GM12875 (cell line): ENCODE results near the gene HRG.
"Not testable (repeated sequence)": the region's sequence is repeated elsewhere in the genome, so short reads cannot be mapped to it uniquely, and the experiment has no call there.

Experiments used
- H3K4me3 ChIP-seq: one replicate; pipeline ENCODE4 v1.5.1; 2011; ENCODE audit warnings: low read depth, low read length, control low read depth
- TF ChIP-seq, protein P1 (sequence below): IDR thresholded peaks from 2 replicates; pipeline ENCODE4 v1.5.1; 2011; ENCODE audit warnings: low read depth, mild to moderate bottlenecking, control low read depth, inconsistent platforms, low read length, moderate library complexity, borderline replicate concordance; ENCODE audit not compliant: insufficient read depth

HRG gene

DNA sequence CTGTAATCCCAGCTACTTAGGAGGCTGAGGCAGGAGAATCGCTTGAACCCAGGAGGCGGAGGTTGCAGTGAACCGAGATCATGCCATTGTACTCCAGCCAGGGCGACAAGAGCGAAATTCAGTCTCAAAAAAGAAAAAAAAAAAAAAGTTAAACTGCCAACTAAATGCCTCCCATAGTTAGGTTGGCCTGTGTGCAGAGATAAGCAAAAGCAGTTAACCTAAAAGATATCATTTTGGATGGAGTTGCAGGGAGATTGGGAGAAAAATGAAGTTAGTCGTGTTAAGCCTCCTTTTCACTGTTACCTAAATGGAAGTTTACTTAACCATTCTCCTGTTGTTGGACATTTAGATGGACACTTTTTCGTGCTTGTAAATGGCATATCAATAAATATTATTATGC, 37.1 kb upstream of the HRG start:
- TF ChIP-seq, protein P1, sequence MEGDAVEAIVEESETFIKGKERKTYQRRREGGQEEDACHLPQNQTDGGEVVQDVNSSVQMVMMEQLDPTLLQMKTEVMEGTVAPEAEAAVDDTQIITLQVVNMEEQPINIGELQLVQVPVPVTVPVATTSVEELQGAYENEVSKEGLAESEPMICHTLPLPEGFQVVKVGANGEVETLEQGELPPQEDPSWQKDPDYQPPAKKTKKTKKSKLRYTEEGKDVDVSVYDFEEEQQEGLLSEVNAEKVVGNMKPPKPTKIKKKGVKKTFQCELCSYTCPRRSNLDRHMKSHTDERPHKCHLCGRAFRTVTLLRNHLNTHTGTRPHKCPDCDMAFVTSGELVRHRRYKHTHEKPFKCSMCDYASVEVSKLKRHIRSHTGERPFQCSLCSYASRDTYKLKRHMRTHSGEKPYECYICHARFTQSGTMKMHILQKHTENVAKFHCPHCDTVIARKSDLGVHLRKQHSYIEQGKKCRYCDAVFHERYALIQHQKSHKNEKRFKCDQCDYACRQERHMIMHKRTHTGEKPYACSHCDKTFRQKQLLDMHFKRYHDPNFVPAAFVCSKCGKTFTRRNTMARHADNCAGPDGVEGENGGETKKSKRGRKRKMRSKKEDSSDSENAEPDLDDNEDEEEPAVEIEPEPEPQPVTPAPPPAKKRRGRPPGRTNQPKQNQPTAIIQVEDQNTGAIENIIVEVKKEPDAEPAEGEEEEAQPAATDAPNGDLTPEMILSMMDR: no peak

DNA sequence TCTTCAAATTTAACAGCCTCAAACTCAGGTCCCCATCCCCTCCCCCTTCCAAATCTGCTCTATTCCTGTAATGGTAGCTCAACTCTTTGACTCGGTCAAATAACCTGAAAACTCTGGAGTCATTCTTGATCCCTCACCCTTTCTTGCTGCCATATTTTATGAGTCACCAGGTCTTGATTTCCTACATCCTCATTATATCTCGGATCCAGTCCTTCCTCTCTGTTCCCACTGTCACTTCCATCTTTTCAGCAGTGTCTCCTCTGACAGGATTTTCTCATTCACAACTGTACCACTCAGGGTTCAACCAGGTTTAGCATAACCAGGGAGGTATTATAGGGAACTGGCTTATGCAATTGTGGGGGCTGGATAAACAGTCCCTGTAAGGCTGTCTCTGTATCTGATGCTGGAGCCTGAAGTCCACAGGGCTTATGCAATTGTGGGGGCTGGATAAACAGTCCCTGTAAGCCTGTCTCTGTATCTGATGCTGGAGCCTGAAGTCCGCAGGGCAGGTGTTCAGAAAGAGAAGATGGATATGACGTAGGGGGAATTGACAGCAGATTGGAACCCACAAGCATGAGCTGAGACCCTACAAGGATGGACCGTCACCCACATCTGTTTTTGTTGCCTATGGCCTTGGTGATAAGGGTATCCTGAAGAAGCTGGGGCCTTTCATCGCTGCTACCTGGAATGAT, 34.7 kb upstream of the HRG start:
- H3K4me3 ChIP-seq: no peak overlapping the region
- TF ChIP-seq, protein P1: no peak

More for the DNA sequence above, 37.1 kb upstream of the HRG start:
- no peak overlapping the region for H3K4me3 ChIP-seq

DNA sequence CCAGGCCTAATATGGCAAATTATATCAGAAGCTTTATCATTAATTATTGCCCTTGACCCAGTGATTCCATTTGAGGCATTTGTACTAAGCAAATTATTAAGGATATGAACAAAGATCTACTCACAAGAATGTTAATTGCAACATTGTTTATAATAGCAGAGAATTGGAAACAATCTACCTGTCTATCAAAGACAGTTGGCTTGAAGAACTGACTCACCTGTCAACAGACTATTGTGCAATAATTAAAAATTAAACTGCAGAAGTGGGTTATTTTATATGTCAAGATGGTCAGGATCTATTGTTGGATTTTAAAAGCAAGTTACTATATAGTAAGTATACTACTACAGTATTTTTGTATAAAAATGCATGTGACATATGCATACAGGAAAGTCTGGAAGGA, 32.3 kb upstream of the HRG start:
- H3K4me3 ChIP-seq: no peak overlapping the region
- TF ChIP-seq, protein P1: no peak

DNA sequence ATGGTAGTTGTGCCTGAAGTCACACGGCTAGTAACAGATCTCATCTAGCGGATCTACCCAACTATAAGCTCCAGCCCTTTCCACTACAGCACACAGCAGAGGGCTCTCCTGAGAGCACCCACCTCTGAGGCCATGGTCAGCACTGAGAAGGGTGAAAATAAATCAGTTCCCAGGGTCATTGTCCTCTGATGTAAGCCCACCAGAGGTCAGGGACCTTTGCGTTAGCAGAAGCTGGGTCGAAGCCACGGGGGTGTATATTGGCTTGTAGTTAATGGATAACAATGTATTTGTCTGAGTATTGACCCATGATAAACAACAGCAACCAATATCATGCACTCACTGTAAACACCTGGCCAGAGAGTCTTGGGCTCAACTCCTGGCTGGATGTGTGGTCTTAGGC, 31.6 kb upstream of the HRG start:
- not testable (repeated sequence) for H3K4me3 ChIP-seq

DNA sequence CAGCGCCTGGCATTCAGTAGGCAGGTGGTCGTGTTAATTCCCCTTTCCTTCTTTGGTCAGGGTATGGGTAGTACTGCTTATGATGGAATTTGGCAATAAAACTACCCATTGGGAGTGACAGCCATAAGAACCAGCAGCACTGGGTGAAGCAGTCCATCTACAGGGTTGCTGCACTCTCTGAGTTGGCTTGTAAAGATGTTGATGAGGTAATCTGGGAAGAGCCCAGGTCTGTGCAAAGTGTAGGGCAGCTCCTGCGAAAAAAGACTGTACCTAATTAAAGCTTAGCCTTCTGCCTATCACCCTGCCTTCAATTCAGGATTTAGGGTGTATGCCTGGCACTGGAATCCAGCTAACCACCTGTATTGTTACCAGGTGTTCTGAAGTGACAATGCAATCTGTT, 30.3 kb upstream of the HRG start:
- H3K4me3 ChIP-seq: no peak overlapping the region
- TF ChIP-seq, protein P1: no peak

DNA sequence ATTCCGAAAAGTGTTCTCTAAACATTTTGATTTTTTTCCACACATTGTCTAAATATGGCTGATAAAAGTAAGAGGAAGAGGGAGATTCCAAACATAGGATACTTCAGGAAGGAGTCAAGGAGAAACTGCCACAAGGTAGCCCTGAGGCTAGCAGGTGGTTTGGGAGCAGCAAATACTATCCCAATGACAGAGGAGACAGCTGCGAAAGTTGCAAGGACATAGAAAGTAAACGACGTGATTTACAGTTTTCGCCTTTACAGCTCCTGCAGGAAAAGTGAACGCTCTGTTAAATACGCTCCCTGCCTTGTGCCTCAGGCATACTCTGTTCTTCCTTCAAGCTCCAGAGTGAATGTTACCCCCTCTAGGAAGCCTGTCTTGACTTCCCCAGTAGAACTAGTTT, 29.3 kb upstream of the HRG start:
- no peak overlapping the region for H3K4me3 ChIP-seq
- TF ChIP-seq, protein P1: no peak

DNA sequence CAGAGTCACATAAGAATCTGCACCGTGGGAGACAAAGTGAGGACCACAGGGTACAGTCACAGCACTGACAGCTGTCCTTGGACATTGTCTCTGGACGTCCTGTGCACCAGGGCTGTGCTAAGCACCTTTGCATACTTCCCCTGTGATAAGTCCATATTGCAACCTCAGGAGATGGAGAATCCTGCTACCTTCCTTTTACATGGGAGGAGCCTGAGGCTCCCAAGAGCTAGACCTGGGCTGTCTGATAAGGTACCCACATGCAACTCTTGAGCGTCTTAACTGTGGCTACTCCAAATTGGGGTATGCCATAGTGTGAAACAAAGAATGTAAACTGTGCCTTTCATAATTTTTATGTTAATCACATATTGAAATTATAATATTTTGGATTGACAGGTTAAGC, 28.1 kb upstream of the HRG start:
- TF ChIP-seq, protein P1: no peak
- no peak overlapping the region for H3K4me3 ChIP-seq
